ENCODE measurements around the gene NCBP3.

- TF ChIP-seq CTCF (IDR thresholded peaks at IDR 0.05; ENCODE audit: low read length) (no peak), EZH2 (IDR thresholded peaks at IDR 0.05; ENCODE audit: borderline replicate concordance, low read length) (no peak)
Measured at GRCh38 chr17:3885970-3886369, 39.9 kb upstream of the NCBP3 start.

Measured in OCI-LY1 (cell line).